Thyroid gland (tissue), 4 donors: ENCODE measurements around the gene PODN. TPM values are rescaled to one million over a fixed set of nuclear protein-coding genes. Genes with fewer than 3 reads are reported as not detected.

Source experiments
- DNase-seq, 2 donors: peaks; one replicate each; pipeline ENCODE4 v3.0.0-alpha.2; 2019
- H3K27ac ChIP-seq, 3 donors: fragments of 200-600 bp; sonication (generic); 1 replicate in 2 of 3; 2 replicates in 1 of 3; pipeline ENCODE4 v1.5.1; 2016 to 2019; ENCODE audit warnings: mild to moderate bottlenecking in 1 of 3, moderate library complexity in 1 of 3
- H3K27me3 ChIP-seq: fragments of 200-600 bp; sonication (generic); one replicate; pipeline ENCODE4 v1.5.1; 2019
- H3K36me3 ChIP-seq, 2 donors: fragments of 200-600 bp; sonication (generic); one replicate each; pipeline ENCODE4 v1.5.1; 2016 to 2019
- H3K4me1 ChIP-seq, 2 donors: fragments of 200-600 bp; sonication (generic); one replicate each; pipeline ENCODE4 v1.5.1; 2017 to 2019
- H3K4me3 ChIP-seq, 3 donors: fragments of 200-600 bp; sonication (generic); replicated peaks in 1 of 3; 1 replicate in 2 of 3; 2 replicates in 1 of 3; pipeline ENCODE4 v1.5.1; 2016; ENCODE audit warnings: mild to moderate bottlenecking in 1 of 3
- H3K9me3 ChIP-seq: fragments of 200-600 bp; sonication (generic); one replicate; pipeline ENCODE4 v1.5.1; 2017
- CTCF ChIP-seq, 6 experiments: fragments of 200-600 bp in 3 of 6; fragments of 450-650 bp in 3 of 6; sonication (generic) in 3 of 6; IDR thresholded peaks; one replicate each; pipeline ENCODE4 v1.5.1; 2016 to 2019; ENCODE audit warnings: antibody characterized with exemption in 6 of 6, mild to moderate bottlenecking in 2 of 6, inconsistent platforms in 1 of 6, moderate library complexity in 1 of 6
- POLR2A ChIP-seq, 2 donors: fragments of 450-650 bp; IDR thresholded peaks; one replicate each; pipeline ENCODE4 v1.6.1; 2017; ENCODE audit warnings: antibody characterized with exemption in 2 of 2, mild to moderate bottlenecking in 2 of 2, moderate library complexity in 1 of 2
- WGBS, 2 donors: methylation state at CpG; one replicate each; pipeline ENCODE4 v1.1.5; 2017; 5-methylcytosine and 5-hydroxymethylcytosine counted together
- intact Hi-C: fragments of 100-400 bp; cut with DNase I; formaldehyde crosslinking; loops from one replicate; pipeline ENCODE4 v1.15.1; 2023
- total RNA-seq, 4 donors: library from RNA; depleted of rRNA; stranded (reverse); fragments of >200 nt; gene quantifications; one replicate each; pipeline ENCODE4 v1.2.3, GENCODE V29; 2016

Gene PODN
- total RNA-seq, 4 donors from 2014 or later: 80.8 to 125 (median 101) TPM

DNA sequence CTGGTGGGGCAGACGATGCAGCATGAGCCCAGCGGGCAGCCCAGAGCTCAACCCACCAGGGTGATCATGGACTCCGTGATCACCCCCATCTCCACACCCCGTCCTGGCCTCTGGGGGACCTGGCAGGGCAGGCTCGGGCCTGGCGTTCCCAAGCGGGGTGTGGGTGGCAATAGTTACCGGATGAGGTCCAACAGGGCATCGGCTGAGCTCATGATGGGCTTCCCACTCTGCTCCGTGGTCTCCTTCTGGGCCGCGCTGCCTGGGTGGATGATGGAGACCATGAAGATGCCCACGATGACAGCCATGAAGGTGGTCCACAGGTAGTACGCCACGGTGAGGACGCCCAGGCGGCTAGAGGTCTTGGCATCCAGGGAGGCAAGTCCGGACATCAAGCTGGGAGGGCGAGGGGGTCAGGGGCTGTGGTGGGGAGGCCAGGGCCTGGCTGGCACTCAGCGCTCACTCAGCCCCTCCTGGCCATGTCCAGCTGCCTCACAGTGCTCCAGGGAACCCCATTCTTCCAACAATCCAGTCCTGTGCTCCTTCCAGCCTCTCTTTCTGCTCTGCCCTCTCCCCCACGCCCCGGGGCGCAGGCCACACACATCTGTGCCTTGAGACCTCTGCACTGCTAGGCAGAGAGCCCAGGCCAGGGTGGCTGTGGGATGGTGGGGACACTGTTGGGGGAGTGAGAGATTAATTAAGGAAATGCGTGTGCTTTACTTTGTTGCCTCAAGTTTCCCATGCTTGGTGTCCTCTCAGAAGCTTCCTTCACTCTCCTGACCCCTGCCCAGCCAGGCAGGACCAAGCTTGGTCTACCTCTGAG, 52.8 kb downstream of the PODN start:
- no peaks in the 10 kb centered on the region for H3K36me3 ChIP-seq
- intact Hi-C loops: no loop called here
- TF ChIP-seq POLR2A (IDR thresholded peaks at IDR 0.05) (no peak), CTCF (IDR thresholded peaks at IDR 0.05) (no peak)
- no peaks in the 10 kb centered on the region for H3K27me3 ChIP-seq
- H3K9me3 ChIP-seq: no peaks in the 10 kb centered on the region
- no peak overlapping the region for H3K27ac ChIP-seq
- no peak overlapping the region for H3K4me3 ChIP-seq
- DNase-seq: no peak
- peaks cover 0 to 3% of the 10 kb centered on the region in 2 donors for H3K4me1 ChIP-seq
- 89 to 92% methylated on average over 12 to 23 of the region's 24 CpGs for WGBS, 2 donors

- H3K27ac ChIP-seq: no peak overlapping the region
- WGBS, 2 donors: 65 to 69% methylated on average over 12 to 19 of the region's 20 CpGs
- intact Hi-C loops: no loop called here
- no peaks in the 10 kb centered on the region for H3K36me3 ChIP-seq
- no peaks in the 10 kb centered on the region for H3K4me1 ChIP-seq
- TF ChIP-seq CTCF (IDR thresholded peaks at IDR 0.05): no peak
- no peak for TF ChIP-seq POLR2A (IDR thresholded peaks at IDR 0.05)
- DNase-seq: no peak
- H3K27me3 ChIP-seq: no peaks in the 10 kb centered on the region
- no peaks in the 10 kb centered on the region for H3K9me3 ChIP-seq
- H3K4me3 ChIP-seq: no peak overlapping the region
Measured at GRCh38 chr1:53115403-53116306, 53.6 kb downstream of the PODN start.

DNA sequence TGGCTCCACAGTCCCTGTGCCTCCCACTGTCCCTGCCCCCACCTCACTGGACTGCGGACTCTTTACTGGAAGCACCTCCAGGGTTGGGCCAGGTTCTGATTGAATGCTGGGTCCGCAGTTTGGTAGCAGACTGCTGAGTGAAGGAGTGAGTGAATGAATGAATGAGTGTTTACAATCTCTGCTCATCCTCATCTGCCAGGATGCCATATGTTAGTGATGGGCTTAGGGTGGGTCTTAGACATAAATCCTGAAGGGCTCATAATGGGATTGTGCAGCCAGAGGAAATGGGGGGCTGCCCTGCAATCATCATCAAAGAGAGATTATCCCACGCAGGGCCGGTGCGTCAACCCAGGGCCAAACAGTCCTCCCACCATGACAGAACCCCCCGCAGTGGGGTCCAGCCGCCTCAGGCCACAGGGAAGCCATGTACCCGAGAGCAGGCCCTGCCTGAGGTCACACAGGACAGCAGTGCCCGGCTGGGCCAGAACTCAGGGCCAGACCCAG, 54.3 kb downstream of the PODN start:
- no peak for TF ChIP-seq CTCF (IDR thresholded peaks at IDR 0.05)
- TF ChIP-seq POLR2A (IDR thresholded peaks at IDR 0.05): no peak
- DNase-seq: no peak
- Histone ChIP-seq H3K9me3 (no peaks in the 10 kb centered on the region), H3K4me3 (no peak overlapping the region), H3K36me3 (no peaks in the 10 kb centered on the region), H3K4me1 (peaks cover 0 to under 1% of the 10 kb centered on the region in 2 donors), H3K27ac (no peak overlapping the region), H3K27me3 (no peaks in the 10 kb centered on the region)
- intact Hi-C loops: no loop called here
- 72 to 88% methylated on average over 6 to 8 of the region's 9 CpGs for WGBS, 2 donors

DNA sequence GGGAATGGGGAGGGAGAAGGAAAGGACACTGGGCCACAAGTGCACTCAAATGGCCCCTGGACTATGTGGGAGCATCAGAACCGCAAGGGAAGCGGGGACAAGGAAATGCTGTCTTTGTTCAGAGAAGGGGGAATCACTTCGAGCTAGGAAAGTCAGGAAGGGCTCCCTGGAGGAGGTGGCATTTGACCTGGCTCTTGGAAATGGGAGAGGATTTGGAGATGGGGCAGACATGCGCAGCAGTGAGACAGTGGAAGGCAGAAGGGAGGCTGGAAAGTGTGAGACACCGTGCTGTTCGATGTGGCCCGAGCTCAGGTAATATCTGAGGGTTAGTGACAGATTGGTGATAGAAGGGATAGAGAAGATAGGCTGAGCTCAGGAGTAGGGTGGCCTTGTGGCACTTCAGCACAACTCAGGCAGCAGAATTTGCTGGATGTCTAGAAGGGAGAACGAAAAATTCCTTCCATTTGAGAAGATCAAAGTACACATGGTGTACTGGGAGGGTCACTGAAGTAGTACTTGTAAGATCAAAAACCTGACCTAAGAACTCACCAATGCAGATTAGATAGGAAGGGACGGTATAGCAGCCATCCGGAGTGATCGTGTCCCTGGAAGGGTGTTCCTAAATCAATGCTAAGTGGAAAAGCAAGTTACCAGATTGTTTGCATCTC, 55.1 kb downstream of the PODN start:
- intact Hi-C loops: no loop called here
- no peak for DNase-seq
- Histone ChIP-seq H3K4me1 (peaks cover 0 to 3% of the 10 kb centered on the region in 2 donors), H3K27me3 (no peaks in the 10 kb centered on the region), H3K36me3 (no peaks in the 10 kb centered on the region), H3K4me3 (no peak overlapping the region), H3K9me3 (no peaks in the 10 kb centered on the region), H3K27ac (no peak overlapping the region)
- 67 to 75% methylated on average over 11 of the region's 11 CpGs for WGBS, 2 donors
- TF ChIP-seq CTCF (IDR thresholded peaks at IDR 0.05): no peak
- no peak for TF ChIP-seq POLR2A (IDR thresholded peaks at IDR 0.05)
